Testis (tissue), 2 donors: ENCODE data around the gene MCF2L.

ENCODE experiments used
- POLR2A ChIP-seq: fragments of 450-650 bp; IDR thresholded peaks from one replicate; pipeline ENCODE4 v1.6.1; 2017; ENCODE audit warnings: antibody characterized with exemption, mild to moderate bottlenecking, moderate library complexity
- TF ChIP-seq, protein P1 (sequence below), 3 experiments: fragments of 450-650 bp in 2 of 3; fragments of 200-600 bp in 1 of 3; sonication (generic) in 1 of 3; IDR thresholded peaks; one replicate each; pipeline ENCODE4 v1.5.1; 2016 to 2019; ENCODE audit warnings: antibody characterized with exemption in 3 of 3, mild to moderate bottlenecking in 2 of 3, moderate library complexity in 1 of 3

DNA sequence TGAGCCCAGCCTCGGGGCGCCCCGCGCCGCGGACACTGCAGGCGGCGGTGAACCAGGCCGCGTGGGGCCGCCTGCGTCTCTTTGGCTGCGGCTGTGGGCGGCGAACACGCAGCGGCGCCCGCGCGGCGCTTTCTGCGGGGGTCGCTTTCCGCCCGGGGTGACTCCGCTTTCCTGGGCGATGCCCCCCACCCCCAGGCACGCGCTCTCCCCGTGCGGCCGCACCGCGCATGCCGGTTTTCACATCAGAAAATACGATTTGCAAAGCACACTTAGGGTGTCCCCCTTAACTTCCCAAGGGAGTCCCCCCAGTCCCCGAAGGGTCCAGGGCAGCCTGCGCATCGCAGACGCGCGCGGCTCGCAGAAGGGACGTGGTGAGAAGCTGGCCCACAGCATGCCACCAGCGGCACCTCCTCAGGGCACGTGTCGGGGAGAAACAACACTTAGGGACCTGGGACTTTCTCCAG is 141.9 kb downstream of the MCF2L start:
- TF ChIP-seq, protein P1, sequence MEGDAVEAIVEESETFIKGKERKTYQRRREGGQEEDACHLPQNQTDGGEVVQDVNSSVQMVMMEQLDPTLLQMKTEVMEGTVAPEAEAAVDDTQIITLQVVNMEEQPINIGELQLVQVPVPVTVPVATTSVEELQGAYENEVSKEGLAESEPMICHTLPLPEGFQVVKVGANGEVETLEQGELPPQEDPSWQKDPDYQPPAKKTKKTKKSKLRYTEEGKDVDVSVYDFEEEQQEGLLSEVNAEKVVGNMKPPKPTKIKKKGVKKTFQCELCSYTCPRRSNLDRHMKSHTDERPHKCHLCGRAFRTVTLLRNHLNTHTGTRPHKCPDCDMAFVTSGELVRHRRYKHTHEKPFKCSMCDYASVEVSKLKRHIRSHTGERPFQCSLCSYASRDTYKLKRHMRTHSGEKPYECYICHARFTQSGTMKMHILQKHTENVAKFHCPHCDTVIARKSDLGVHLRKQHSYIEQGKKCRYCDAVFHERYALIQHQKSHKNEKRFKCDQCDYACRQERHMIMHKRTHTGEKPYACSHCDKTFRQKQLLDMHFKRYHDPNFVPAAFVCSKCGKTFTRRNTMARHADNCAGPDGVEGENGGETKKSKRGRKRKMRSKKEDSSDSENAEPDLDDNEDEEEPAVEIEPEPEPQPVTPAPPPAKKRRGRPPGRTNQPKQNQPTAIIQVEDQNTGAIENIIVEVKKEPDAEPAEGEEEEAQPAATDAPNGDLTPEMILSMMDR (IDR thresholded peaks at IDR 0.05), result no peak
- TF ChIP-seq POLR2A, result no peak
